ENCODE measurements around the gene CKS2.

DNA sequence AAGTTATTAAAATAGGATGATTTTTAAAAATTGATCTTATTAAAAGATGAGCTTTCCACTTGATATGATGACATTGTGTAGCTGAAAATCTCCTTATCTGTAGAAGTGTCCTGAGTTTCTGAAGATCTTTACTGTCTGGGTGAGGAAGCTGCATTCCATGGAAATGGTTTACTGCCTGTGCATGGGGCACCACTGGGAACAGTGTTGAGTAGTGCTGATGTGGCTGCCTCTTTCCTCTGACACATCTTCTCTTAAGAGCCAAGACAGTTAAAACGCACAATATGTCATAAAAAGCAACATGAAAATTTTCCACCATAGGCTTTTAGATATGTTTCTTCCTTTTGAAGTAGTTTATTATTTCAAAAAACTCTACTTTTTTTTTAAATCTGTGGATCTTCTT lies 32.0 kb downstream of the CKS2 start:
- no peak for TF ChIP-seq EZH2 (IDR thresholded peaks at IDR 0.05)
- TF ChIP-seq POLR2AphosphoS5 (IDR thresholded peaks at IDR 0.05; ENCODE audit: borderline replicate concordance, low read depth, low read length): no peak
- TF ChIP-seq FOXP2 (optimal IDR thresholded peaks at IDR 0.05; ENCODE audit: control extremely low read depth, extremely low read length, insufficient read depth): no peak
